ENCODE results near the gene RILPL1. TPM values are rescaled to one million over a fixed set of nuclear protein-coding genes. Genes with fewer than 3 reads are reported as not detected.

RILPL1 gene
- total and polyA plus RNA-seq, 9 of the 15 experiments (the other 6 are each of a cell fraction or from before 2014, with no cell fraction given): 0.25 to 10.6 (median 8.6) TPM

DNA sequence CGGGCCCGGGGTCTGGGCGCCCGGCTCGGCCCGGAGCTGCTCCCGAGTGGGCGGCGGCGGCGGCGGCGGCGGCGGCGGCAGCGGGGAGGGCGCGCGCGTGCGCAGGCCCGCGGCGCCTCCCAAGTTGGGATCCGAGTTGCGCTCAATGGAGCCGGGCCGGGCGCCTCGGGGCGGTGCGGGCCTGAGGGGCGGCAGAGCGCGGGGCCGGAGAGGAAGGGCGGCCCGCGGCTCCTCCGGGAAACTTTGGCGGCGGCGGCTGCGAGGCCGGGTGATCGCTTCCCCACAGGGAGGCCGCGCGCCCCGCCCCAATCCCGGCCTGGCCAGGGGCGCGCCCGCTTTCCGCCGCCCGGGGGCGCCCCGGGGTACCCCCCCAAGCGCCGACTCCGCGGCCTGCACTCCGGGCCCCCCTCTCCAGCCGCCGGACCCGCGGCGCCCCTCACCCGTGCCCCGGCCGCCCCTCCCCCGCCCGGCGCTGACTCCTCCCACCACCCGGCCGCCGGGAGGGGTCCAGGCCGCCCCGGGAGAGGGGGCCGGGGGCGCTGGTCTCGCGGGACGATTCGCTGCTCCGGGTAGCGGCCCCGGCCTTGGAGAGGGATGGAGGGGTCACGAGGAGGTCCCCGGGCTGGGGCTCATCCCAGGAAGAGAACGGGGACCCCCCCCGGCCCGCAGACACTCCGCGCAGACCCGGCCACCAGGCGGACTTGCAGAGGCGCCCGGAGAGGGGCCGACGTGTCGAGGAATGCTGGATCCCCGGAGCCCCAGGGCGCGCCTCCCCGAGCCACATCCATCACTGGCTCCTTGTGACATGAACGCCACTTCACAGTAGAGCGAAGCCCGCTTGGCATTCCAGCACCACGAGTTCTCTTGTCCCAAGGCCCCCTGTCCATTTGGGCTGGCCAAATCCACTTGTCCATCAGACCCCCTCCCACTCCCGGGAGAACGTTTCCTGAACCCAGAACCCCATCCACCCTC lies at the start of gene RILPL1 (continued):
- TF ChIP-seq ZNF263 (CRISPR knock-in tag; IDR thresholded peaks at IDR 0.05; ENCODE audit: borderline replicate concordance) (0 out of 2 replicates have a peak, but pooled peaks have one; percentile 25), POLR2G (IDR thresholded peaks at IDR 0.05; ENCODE audit: low read depth, low read length) (peak; percentile 60), BCOR (IDR thresholded peaks at IDR 0.05) (no peak), RBBP5 (IDR thresholded peaks at IDR 0.05; ENCODE audit: borderline replicate concordance, insufficient read depth, low read length, poor library complexity, severe bottlenecking) (peak; percentile 39), PHF8 (IDR thresholded peaks at IDR 0.05; ENCODE audit: borderline replicate concordance, low read length) (peak; percentile 57; the same call in 1 of the 2 replicates), TEAD1 (CRISPR knock-in tag; IDR thresholded peaks at IDR 0.05) (no peak), CXXC5 (CRISPR knock-in tag; IDR thresholded peaks at IDR 0.05) (peak; percentile 27), ZNF133 (CRISPR knock-in tag; IDR thresholded peaks at IDR 0.05) (no peak), ESRRB (CRISPR knock-in tag; IDR thresholded peaks at IDR 0.05; ENCODE audit: borderline replicate concordance) (no peak), ARID1B (IDR thresholded peaks at IDR 0.05) (no peak), CBX3 (IDR thresholded peaks at IDR 0.05; ENCODE audit: borderline replicate concordance in 1 of 2, low read length in 2 of 2) (no peak), SMAD3 (CRISPR knock-in tag; conservative IDR thresholded peaks at IDR 0.05) (no peak), ZNF507 (tag; conservative IDR thresholded peaks at IDR 0.05) (no peak), KAT7 (CRISPR knock-in tag; IDR thresholded peaks at IDR 0.05; ENCODE audit: borderline replicate concordance) (0 out of 2 replicates have a peak, but pooled peaks have one; percentile 41), ESRRA (IDR thresholded peaks at IDR 0.05; ENCODE audit: borderline replicate concordance, low read depth) (no peak), SP1 (CRISPR knock-in tag; IDR thresholded peaks at IDR 0.05) (no peak), ZNF780A (CRISPR knock-in tag; IDR thresholded peaks at IDR 0.05) (no peak), ZBTB8A (IDR thresholded peaks at IDR 0.05; ENCODE audit: partially characterized antibody) (no peak), RBFOX2 (IDR thresholded peaks at IDR 0.05; ENCODE audit: low read depth, low read length) (peak; percentile 56), ZKSCAN1 (IDR thresholded peaks at IDR 0.05; ENCODE audit: low read depth, low read length) (no peak)
- TF ChIP-seq, protein P1, sequence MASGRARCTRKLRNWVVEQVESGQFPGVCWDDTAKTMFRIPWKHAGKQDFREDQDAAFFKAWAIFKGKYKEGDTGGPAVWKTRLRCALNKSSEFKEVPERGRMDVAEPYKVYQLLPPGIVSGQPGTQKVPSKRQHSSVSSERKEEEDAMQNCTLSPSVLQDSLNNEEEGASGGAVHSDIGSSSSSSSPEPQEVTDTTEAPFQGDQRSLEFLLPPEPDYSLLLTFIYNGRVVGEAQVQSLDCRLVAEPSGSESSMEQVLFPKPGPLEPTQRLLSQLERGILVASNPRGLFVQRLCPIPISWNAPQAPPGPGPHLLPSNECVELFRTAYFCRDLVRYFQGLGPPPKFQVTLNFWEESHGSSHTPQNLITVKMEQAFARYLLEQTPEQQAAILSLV (tag; IDR thresholded peaks at IDR 0.05): no peak
- TF ChIP-seq, protein P2, sequence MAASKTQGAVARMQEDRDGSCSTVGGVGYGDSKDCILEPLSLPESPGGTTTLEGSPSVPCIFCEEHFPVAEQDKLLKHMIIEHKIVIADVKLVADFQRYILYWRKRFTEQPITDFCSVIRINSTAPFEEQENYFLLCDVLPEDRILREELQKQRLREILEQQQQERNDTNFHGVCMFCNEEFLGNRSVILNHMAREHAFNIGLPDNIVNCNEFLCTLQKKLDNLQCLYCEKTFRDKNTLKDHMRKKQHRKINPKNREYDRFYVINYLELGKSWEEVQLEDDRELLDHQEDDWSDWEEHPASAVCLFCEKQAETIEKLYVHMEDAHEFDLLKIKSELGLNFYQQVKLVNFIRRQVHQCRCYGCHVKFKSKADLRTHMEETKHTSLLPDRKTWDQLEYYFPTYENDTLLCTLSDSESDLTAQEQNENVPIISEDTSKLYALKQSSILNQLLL (CRISPR knock-in tag; IDR thresholded peaks at IDR 0.05; ENCODE audit: borderline replicate concordance): no peak
- TF ChIP-seq, protein P3, sequence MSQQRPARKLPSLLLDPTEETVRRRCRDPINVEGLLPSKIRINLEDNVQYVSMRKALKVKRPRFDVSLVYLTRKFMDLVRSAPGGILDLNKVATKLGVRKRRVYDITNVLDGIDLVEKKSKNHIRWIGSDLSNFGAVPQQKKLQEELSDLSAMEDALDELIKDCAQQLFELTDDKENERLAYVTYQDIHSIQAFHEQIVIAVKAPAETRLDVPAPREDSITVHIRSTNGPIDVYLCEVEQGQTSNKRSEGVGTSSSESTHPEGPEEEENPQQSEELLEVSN (IDR thresholded peaks at IDR 0.05; ENCODE audit: borderline replicate concordance in 1 of 2, extremely low read depth in 1 of 2, insufficient read depth in 1 of 2, insufficient read length in 1 of 2, low read depth in 1 of 2, low read length in 1 of 2, poor library complexity in 1 of 2, severe bottlenecking in 1 of 2): peak in 1 of 2 experiments; percentile 38

Data from K562 (cell line).